GM19395 (cell line): ENCODE measurements around the gene OR52E4.

ENCODE experiments used
- ATAC-seq: cut with Tn5 transposase; IDR thresholded peaks from one replicate; pipeline ENCODE4 v1.9.1; 2021; ENCODE audit warnings: mild to moderate bottlenecking, moderate library complexity; ENCODE audit not compliant: unreplicated experiment

The OR52E4 gene

GRCh38 chr11:5880329-5880728, at the start of gene OR52E4:
Gene OR52E4 (plus strand): TSS chr11:5880629. CDS start chr11:5884293, 3,664 bp downstream.
- ATAC-seq: no peak

DNA sequence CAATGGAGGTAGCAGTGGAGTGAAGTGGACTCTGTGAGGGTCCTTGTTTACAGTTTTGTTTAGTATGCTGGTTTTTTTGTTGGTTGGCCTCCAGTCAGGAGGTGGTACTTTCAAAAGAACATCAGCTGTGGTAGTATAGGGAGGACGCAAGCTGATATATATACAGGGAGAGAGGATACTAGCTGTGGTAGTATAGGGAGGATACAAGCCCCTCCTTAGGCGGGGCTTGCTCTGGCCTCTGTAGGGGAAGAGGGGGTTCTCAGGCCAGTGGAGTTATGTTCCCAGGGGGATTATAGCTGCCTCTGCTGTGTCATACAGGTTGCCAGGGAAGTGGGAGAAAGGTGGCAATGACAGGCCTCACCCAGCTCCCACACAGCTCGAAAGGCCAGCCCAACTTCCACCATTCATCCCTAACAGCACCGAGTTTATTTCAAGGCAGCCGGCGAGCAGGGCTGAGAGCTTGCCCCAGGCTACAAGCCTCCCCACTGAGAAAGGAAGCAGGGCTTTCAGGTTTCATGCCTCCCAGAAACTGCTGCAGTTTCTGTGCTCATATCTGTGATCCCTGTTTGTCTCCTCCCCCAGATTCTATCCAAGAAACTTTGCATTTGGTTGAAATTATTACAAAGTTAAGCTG, 49.1 kb upstream of the OR52E4 start:
- ATAC-seq: no peak

DNA sequence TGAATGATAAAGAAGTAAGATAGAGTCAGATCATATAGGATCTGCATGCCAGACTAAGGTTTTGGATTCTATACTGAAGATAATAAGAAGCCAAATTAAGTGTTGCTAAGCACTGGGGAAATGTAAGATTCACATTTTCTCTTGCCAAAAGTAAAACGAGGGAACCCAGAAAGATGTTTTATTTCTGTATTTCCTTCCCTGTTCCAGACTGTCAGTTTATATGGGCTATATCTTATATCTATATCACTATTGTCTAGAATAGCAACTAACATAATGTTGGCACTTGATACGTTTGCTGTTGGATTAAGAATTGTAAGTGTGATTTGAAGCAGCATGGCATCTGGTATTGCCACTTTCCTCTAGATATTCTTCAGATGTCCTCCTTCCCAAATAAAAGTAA, 47.0 kb upstream of the OR52E4 start:
- no peak for ATAC-seq

- ATAC-seq: no peak
Measured at GRCh38 chr11:5837695-5838094, 42.7 kb upstream of the OR52E4 start.

DNA sequence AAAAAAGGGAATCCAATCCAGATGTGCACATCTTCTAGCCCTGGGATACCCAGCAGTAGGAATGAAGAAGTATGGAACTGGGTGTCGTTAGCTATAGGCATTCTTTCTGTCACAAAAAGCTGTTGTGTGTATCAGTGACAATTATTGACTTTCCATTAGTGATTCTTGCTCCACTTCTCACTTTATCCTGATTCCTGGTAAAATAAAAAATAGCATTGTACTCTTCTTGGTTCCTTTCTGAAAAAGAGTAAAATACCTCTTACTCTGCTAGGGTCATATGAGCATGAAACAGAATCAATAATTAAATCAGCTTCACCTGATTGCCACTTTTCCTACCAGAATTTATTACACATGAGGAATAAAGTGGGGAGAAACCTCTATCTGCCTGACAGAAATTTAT, 38.6 kb upstream of the OR52E4 start, which contains the start of gene OR52E6:
Gene OR52E6 (minus strand): TSS at position 101 of the 400 bp plus-strand sequence. CDS start 0 bp downstream, at position 101.
- no peak for ATAC-seq

GRCh38 chr11:5846701-5847100, 33.7 kb upstream of the OR52E4 start:
- no peak for ATAC-seq

GRCh38 chr11:5847711-5848110, 32.7 kb upstream of the OR52E4 start:
- no peak for ATAC-seq

DNA sequence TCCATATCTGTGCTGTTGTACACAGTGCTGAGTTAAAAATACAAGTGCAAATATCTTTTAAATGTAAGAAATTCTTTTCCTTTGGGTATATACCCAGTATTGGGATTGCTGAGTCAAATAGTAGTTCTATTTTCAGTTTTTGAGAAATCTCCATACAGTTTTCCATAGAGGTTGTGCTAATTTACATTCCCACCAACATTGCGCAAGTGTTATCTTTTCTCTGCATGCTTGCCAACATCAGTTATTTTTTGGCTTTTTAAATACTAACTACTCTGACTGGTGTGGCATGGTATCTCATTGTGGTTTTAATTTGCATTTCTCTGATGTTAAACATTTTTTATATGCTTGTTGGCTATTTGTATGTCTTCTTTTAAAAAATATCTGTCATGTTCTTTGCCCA, 29.4 kb upstream of the OR52E4 start:
- ATAC-seq: no peak

DNA sequence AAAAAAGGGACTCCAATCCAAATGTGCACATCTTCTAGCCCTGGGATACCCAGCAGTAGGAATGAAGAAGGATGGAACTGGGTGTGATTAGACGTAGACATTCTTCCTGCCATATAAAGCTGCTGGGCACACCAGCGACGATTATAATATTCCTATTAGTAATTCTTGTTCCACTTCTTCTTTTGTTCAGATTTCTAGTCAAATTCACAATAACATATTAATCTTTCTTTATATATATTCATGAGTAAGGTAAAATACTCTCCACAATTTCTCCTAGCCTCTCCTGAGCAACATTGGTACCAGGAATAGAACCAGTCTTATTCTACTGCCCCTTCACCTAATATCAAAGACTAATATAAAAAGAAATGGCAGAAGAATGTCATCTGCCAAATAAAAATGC, 22.8 kb upstream of the OR52E4 start, which contains the start of gene OR52E8:
Gene OR52E8 (minus strand): TSS at position 101 of the 400 bp plus-strand sequence. CDS start 0 bp downstream, at position 101.
- no peak for ATAC-seq

DNA sequence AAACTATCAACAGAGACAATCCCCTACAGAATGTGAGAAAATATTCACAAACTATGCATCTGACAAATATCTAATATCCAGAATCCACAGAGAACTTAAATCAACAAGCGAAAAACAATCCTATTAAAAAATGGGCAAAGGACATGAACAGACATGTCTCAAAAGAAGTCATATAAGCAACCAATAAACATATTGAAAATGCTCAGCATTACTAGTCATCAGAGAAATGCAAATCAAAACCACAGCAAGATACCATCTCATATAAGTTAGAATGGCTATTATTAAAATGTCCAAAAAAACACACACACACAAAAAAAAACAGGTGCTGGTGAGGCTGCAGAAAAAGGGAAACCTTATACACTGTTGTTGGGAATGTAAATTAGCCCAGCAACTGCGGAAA, 14.6 kb upstream of the OR52E4 start:
- ATAC-seq: no peak

- no peak for ATAC-seq
Measured at GRCh38 chr11:5878564-5878963, 1.9 kb upstream of the OR52E4 start.

DNA sequence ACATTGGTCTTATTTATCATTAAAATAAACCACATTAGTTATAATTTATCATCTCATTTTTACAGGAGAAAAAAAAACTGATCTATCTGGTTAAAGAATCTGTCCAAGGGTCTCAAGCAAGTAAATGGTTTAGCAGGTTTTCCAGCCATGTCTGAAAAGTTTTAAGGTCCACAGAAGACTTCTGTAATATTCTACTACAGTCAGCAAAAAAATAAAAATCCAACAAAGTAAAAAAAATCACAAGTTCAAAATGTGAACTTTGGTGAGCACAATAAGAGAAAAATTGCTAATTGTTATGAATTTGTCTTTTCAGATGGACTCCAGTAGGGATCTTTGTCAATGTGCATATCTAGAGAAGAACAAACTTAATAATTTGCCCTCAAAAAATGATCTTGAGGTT, 1.3 kb downstream of the OR52E4 start:
- no peak for ATAC-seq

DNA sequence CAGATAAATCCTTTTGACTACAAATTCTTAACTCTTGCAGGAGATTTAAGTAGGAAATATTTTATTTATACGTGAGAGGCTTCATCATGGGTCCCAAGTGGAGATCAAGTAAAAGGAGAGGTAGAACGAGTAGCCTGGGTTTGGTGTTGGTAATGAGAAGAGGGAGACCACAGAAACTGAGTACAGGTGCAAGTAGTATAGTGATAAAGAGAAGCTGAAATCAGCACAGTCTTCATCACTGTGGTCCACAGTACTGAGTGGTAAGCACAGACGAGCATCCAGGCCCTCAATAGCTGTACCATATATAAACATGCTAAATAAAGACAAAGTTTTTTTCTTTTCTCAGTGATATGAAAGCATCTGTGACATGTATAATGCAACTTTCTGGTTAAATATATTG, 6.7 kb downstream of the OR52E4 start:
- ATAC-seq: no peak

- no peak for ATAC-seq
Measured at GRCh38 chr11:5887661-5888060, 7.2 kb downstream of the OR52E4 start.

- ATAC-seq: no peak
Measured at GRCh38 chr11:5891216-5891800, 10.9 kb downstream of the OR52E4 start.

GRCh38 chr11:5892908-5893307, 12.5 kb downstream of the OR52E4 start, which contains the start of gene OR52E5:
Gene OR52E5 (plus strand): TSS chr11:5893208. CDS start chr11:5900777, 7,569 bp downstream.
- no peak for ATAC-seq

- no peak for ATAC-seq
Measured at GRCh38 chr11:5899534-5899933, 19.1 kb downstream of the OR52E4 start.

DNA sequence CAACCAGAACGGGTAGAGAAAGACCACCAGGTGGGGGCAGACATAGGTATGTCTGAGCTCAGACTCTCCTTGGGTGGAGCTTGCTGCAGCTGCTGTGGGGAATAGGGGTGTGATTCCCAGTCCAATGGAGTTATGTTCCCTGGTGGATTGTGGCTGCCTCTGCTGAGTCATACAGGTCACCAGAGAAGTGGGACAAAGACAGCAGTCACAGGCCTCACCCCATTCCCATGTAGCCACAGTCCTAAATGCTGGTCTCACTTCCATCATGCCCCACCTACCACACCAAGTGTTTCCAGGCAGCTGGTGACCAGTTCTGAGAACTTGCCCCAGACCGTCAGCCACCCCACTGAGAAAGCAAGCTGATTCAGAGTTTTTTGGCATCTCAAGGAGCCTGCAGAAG, 30.1 kb downstream of the OR52E4 start:
- no peak for ATAC-seq

- peak; percentile 79 for ATAC-seq
Measured at GRCh38 chr11:5922749-5923426, 42.5 kb downstream of the OR52E4 start.

GRCh38 chr11:5923427-5923776, 43.0 kb downstream of the OR52E4 start:
- ATAC-seq: peak; percentile 54

- peak; percentile 29 for ATAC-seq
Measured at GRCh38 chr11:5923794-5924193, 43.4 kb downstream of the OR52E4 start.

DNA sequence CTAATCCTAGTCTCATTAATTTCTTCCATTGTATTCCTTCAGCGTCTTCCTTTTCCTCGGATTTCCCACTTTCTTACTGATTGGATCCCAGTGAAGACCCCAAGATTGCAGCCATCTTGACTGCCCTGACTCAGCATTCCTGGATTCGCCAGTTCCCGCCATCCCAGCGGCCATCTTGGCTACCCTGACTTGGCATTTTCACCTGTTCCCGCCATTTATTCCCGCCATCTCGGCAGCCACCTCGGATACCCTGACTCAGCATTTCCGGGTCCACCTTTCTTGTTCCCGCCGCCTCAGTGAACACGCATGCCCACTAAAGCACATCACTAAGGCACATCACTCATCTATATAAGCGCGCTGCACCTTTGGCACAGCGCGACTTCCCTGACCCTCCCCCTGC, 47.8 kb downstream of the OR52E4 start:
- ATAC-seq: no peak
